ENCODE results near the gene MACO1.

The MACO1 gene

DNA sequence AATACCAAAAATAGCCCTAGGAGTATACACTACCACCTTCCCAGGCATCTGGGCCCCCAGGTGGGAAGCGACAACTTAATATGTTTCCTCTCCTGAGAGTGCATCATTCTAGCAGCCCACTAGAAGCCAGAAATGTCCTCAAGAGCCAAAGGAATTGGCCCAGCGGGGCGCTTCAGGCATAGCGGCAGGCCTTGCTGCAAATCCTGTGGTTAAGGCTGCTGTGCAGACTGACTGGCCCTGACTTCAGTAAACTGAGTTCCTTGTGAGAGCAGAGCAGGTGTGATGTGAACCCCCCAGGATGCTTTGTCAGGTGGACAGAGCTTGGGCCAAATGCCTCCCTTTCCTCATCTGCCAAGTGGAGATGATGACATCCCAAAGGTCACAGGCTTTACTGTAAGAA, 83.0 kb downstream of the MACO1 start:
- H3K4me3 ChIP-seq (ENCODE audit: low read length) = no peak overlapping the region
- DNase-seq (ENCODE audit: low read depth) = no peak
- TF ChIP-seq, protein P1, sequence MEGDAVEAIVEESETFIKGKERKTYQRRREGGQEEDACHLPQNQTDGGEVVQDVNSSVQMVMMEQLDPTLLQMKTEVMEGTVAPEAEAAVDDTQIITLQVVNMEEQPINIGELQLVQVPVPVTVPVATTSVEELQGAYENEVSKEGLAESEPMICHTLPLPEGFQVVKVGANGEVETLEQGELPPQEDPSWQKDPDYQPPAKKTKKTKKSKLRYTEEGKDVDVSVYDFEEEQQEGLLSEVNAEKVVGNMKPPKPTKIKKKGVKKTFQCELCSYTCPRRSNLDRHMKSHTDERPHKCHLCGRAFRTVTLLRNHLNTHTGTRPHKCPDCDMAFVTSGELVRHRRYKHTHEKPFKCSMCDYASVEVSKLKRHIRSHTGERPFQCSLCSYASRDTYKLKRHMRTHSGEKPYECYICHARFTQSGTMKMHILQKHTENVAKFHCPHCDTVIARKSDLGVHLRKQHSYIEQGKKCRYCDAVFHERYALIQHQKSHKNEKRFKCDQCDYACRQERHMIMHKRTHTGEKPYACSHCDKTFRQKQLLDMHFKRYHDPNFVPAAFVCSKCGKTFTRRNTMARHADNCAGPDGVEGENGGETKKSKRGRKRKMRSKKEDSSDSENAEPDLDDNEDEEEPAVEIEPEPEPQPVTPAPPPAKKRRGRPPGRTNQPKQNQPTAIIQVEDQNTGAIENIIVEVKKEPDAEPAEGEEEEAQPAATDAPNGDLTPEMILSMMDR (conservative IDR thresholded peaks at IDR 0.05; ENCODE audit: low read length) = no peak

DNA sequence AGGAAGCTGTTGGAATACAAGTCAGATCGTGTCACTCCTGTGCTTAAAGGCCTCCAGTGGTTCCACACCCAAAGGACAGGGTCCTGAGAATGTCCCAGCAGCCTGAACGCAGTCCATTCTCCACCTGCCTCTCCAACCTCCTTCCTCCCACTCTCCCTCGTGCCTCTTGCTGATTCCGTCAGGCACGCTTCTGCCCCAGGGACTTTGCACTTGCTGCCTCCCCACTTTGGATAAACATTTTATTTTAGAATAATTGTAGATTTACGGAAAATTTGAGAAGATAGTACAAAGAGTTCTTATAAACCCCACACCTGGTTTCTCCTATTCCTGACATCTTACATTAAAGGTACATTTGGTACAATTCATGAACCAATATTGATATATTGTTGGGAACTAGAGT, 84.3 kb downstream of the MACO1 start:
- no peak overlapping the region for H3K4me3 ChIP-seq (ENCODE audit: low read length)
- TF ChIP-seq, protein P1 (conservative IDR thresholded peaks at IDR 0.05; ENCODE audit: low read length) = no peak
- DNase-seq (ENCODE audit: low read depth) = no peak

DNA sequence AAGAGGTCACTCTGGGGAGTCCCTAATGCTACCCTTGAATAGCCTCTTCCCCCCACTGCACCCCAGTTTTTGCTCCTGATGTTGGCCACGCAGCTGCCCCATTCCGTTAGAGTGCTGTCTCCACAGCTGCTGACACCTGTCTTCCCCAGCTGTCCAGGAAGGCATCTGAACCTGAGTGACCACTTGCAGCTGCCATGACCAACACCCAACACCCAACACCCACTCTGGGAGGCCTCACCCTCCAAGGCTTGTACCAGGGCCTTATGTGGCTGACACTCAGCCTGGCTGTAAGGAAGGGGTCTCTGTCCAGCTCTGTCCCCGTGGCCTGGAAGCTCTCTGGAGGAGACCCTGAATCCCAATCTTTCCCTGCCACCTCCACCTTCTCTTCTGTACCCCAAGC, 86.0 kb downstream of the MACO1 start:
- no peak for DNase-seq (ENCODE audit: low read depth)
- TF ChIP-seq, protein P1 (conservative IDR thresholded peaks at IDR 0.05; ENCODE audit: low read length) = no peak
- H3K4me3 ChIP-seq (ENCODE audit: low read length) = no peak overlapping the region

DNA sequence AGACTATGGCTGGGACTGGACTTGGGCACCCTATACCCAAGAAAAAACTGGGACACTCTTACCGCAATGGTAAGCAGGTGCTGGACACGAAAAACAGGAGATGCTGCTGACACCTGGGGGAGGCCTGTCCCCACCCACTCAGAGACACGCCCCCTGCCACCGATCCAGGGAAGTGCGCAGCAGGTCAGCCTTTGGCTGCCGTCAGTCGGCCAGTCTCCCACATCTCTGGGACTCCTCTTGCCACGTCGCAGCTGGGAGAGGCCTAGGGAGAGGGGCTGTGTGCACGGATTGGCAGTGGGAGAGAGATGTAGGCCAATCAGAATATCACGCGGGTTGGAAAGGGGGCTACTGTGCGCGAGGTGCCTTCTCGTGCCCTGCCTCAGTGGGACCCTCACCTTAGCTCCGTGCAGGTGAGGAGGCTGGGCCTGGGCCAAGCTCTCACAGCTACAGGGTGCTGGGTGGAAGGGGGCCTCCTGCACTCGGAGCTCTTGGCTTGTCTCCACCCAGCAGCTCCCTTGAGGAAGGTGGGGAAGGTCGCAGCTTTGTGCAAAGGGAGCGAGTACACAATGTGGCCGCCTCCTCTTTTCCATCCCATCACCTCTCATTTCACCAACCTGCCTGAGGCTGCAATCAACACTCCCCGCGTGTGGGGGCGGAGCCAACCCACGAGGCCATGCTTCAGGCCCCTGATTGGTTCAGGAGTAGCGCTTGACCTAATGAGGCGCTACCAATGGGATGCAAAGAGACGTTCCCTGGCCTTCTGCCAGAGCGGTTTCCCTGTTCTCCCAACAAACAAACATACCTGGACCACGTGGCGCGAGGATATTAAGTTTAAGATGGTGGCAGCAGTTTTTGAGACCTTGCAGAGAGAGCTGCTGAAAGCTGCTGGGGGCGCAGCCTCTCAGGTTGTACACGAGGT, 87.0 kb downstream of the MACO1 start:
- no peak for DNase-seq (ENCODE audit: low read depth)

DNA sequence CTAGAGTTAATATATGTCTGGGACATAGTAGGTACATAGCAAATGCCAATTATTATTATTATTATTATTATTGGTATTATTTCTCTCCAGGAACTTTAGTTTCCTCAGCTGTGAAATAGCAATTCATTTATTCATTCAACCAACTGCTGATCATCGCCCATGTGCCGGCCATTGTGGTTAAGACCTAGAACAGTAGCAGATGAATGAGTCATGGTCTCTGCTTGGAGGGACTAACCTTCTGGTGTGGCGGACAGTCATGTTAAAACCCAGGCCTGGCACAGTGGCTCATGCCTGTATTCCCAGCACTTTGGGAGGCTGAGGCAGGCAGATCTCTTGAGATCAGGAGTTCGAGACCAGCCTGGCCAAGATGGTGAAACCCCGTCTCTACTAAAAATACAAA, 88.9 kb downstream of the MACO1 start:
- H3K4me3 ChIP-seq (ENCODE audit: low read length) = no peak overlapping the region
- TF ChIP-seq, protein P1 (conservative IDR thresholded peaks at IDR 0.05; ENCODE audit: low read length) = no peak
- peak; percentile 82 for DNase-seq (ENCODE audit: low read depth)

More for the DNA sequence above, 87.0 kb downstream of the MACO1 start:
- H3K4me3 ChIP-seq (ENCODE audit: low read length) = no peak overlapping the region
- TF ChIP-seq, protein P1 (conservative IDR thresholded peaks at IDR 0.05; ENCODE audit: low read length) = no peak

DNA sequence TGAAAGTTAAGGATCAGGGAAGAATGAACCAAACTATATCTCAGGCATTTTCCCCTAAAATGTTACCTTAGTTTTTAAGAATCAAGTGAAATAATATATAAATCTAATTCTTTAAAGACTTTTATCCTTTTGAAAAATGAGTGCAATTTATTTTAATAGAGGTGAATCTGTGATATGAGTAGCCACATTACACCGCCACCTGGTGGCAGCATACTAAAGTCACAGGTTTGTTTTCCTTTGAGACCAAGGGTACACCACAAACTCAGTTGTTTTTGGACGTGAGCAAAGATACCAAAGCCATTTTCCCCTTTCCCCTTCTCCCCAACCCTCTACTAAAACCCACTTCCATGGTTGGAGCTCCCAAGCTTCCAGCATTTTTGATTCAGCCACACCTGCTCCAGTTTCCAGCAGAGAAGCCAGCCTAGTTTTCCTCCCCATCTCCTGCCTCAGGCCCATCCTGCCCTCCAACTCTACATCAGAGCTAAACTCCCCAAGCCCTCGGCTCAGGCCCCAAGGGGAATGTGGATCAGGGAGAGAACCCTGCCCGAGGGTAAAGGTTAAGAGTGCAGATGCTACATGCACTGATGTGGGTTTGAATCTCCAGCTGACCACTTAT, 89.9 kb downstream of the MACO1 start:
- DNase-seq (ENCODE audit: low read depth) = peak; percentile 58
- TF ChIP-seq, protein P1 (conservative IDR thresholded peaks at IDR 0.05; ENCODE audit: low read length) = peak; percentile 90
- no peak overlapping the region for H3K4me3 ChIP-seq (ENCODE audit: low read length)
